Neuronal stem cell (in vitro differentiated cells): ENCODE data around the gene GPR34. TPM values are rescaled to one million over a fixed set of nuclear protein-coding genes. Genes with fewer than 3 reads are reported as not detected.
"Not testable (repeated sequence)": the region's sequence is repeated elsewhere in the genome, so short reads cannot be mapped to it uniquely, and the experiment has no call there.

Source experiments
- DNase-seq: peaks from one replicate; pipeline ENCODE4 v3.0.0-alpha.2; 2013; ENCODE audit warnings: low spot score
- H2AFZ ChIP-seq: one replicate; pipeline ENCODE4 v1.6.1; 2013; ENCODE audit warnings: mild to moderate bottlenecking, low read length, inconsistent platforms
- H2AK5ac ChIP-seq: 2 replicates; pipeline ENCODE4 v1.6.1; 2013; ENCODE audit warnings: low read depth, mild to moderate bottlenecking, inconsistent platforms, low read length, moderate library complexity, mixed read lengths
- H2BK120ac ChIP-seq: 2 replicates; pipeline ENCODE4 v1.6.1; 2013; ENCODE audit warnings: low read depth, mild to moderate bottlenecking, inconsistent platforms, low read length, moderate library complexity, mixed read lengths
- H2BK12ac ChIP-seq: one replicate; pipeline ENCODE4 v1.6.1; 2013; ENCODE audit warnings: low read length, inconsistent platforms
- H2BK15ac ChIP-seq: 2 replicates; pipeline ENCODE4 v1.6.1; 2013; ENCODE audit warnings: mild to moderate bottlenecking, low read length, inconsistent platforms, mixed read lengths
- H2BK5ac ChIP-seq: one replicate; pipeline ENCODE4 v1.6.1; 2013; ENCODE audit warnings: inconsistent platforms, mild to moderate bottlenecking, low read length, moderate library complexity
- H3K14ac ChIP-seq: one replicate; pipeline ENCODE4 v1.6.1; 2013; ENCODE audit warnings: low read length, inconsistent platforms
- H3K18ac ChIP-seq: 2 replicates; pipeline ENCODE4 v1.6.1; 2013; ENCODE audit warnings: low read length, inconsistent platforms
- H3K23ac ChIP-seq: 2 replicates; pipeline ENCODE4 v1.6.1; 2013; ENCODE audit warnings: low read depth, mild to moderate bottlenecking, mixed read lengths, low read length, inconsistent platforms; ENCODE audit not compliant: poor library complexity
- H3K27ac ChIP-seq: replicated peaks from 3 replicates; pipeline ENCODE4 v1.5.1; 2013; ENCODE audit warnings: low read length, inconsistent platforms
- H3K27me3 ChIP-seq, 3 experiments: 2 replicates each; pipeline ENCODE4 v1.6.1; 2013; ENCODE audit warnings: low read length in 3 of 3, mild to moderate bottlenecking in 2 of 3, inconsistent platforms in 1 of 3, low read depth in 1 of 3, mixed read lengths in 1 of 3, moderate library complexity in 1 of 3; ENCODE audit not compliant: control insufficient read depth in 3 of 3, insufficient read depth in 3 of 3
- H3K36me3 ChIP-seq, 2 donors: replicated peaks in 1 of 2; 2 replicates each; pipeline ENCODE4 v1.6.1; 2013; ENCODE audit warnings: low read length in 2 of 2; ENCODE audit not compliant: control insufficient read depth in 2 of 2, insufficient read depth in 2 of 2
- H3K4ac ChIP-seq: 2 replicates; pipeline ENCODE4 v1.6.1; 2013; ENCODE audit warnings: inconsistent platforms, mild to moderate bottlenecking, low read length, moderate library complexity
- H3K4me1 ChIP-seq, 2 donors: 1 replicate in 1 of 2; 2 replicates in 1 of 2; pipeline ENCODE4 v1.6.1; 2013; ENCODE audit warnings: low read length in 2 of 2, low read depth in 1 of 2; ENCODE audit not compliant: control insufficient read depth in 2 of 2, insufficient read depth in 1 of 2
- H3K4me2 ChIP-seq: one replicate; pipeline ENCODE4 v1.6.1; 2013; ENCODE audit warnings: mild to moderate bottlenecking, low read length, inconsistent platforms; ENCODE audit not compliant: insufficient read depth, poor library complexity, severe bottlenecking
- H3K4me3 ChIP-seq, 2 donors: 2 replicates each; pipeline ENCODE4 v1.5.1; 2013; ENCODE audit warnings: low read length in 2 of 2, mild to moderate bottlenecking in 2 of 2, inconsistent platforms in 1 of 2, moderate library complexity in 1 of 2
- H3K79me1 ChIP-seq: one replicate; pipeline ENCODE4 v1.6.1; 2013; ENCODE audit warnings: low read depth, mild to moderate bottlenecking, inconsistent platforms, low read length, moderate library complexity
- H3K9ac ChIP-seq: one replicate; pipeline ENCODE4 v1.6.1; 2013; ENCODE audit warnings: mild to moderate bottlenecking, low read depth, low read length, inconsistent platforms; ENCODE audit not compliant: poor library complexity
- H3K9me3 ChIP-seq, 2 donors: replicated peaks in 1 of 2; 2 replicates each; pipeline versions ENCODE3 to v1.6.1; 2013; ENCODE audit warnings: low read length in 2 of 2, mild to moderate bottlenecking in 2 of 2, inconsistent platforms in 1 of 2, low read depth in 1 of 2, mixed read lengths in 1 of 2, moderate library complexity in 1 of 2; ENCODE audit not compliant: control insufficient read depth in 2 of 2, insufficient read depth in 1 of 2
- H4K8ac ChIP-seq: one replicate; pipeline ENCODE4 v1.6.1; 2013; ENCODE audit warnings: low read depth, mild to moderate bottlenecking, inconsistent platforms, low read length, moderate library complexity
- H4K91ac ChIP-seq: one replicate; pipeline ENCODE4 v1.6.1; 2013; ENCODE audit warnings: low read length, low read depth, mild to moderate bottlenecking, inconsistent platforms; ENCODE audit not compliant: poor library complexity
- WGBS, 2 donors: extraction: QIAGEN DNeasy Blood & Tissue Kit; methylation state at CpG; one replicate each; pipeline ENCODE4 v1.1.7; 2013; ENCODE audit warnings: missing lambda C conversion rate in 2 of 2, mixed read lengths in 1 of 2; ENCODE audit not compliant: insufficient read length in 2 of 2, insufficient replicate concordance in 1 of 2; ENCODE audit errors: extremely low coverage in 2 of 2; 5-methylcytosine and 5-hydroxymethylcytosine counted together
- polyA plus RNA-seq, 2 experiments: library from polyadenylated mRNA; stranded (reverse); fragments of 200-250 nt; gene quantifications; one replicate each; pipeline ENCODE4 v1.2.3, GENCODE V29; 2013

Gene GPR34, protein sequence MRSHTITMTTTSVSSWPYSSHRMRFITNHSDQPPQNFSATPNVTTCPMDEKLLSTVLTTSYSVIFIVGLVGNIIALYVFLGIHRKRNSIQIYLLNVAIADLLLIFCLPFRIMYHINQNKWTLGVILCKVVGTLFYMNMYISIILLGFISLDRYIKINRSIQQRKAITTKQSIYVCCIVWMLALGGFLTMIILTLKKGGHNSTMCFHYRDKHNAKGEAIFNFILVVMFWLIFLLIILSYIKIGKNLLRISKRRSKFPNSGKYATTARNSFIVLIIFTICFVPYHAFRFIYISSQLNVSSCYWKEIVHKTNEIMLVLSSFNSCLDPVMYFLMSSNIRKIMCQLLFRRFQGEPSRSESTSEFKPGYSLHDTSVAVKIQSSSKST
- not detected for polyA plus RNA-seq (2013, experiment 1 of 2)
- not detected for polyA plus RNA-seq (2013, experiment 2 of 2)

GRCh38 chrX:41688835-41689234 is at the start of gene GPR34:
TSS of gene GPR34 (plus strand) at chrX:41688973. CDS start at chrX:41695634, 6,661 bp downstream.
- no CpG with 5 or more reads among the region's 8 CpGs for WGBS, 2 donors

GRCh38 chrX:41646201-41646600 is 42.6 kb upstream of the GPR34 start:
- not testable (repeated sequence) for H3K9ac ChIP-seq, H3K36me3 ChIP-seq, H4K91ac ChIP-seq, H4K8ac ChIP-seq, H2AK5ac ChIP-seq, H2BK15ac ChIP-seq, H3K9me3 ChIP-seq, H3K4ac ChIP-seq, H3K27me3 ChIP-seq, H2BK5ac ChIP-seq, DNase-seq, H3K18ac ChIP-seq, H3K4me2 ChIP-seq, H3K79me1 ChIP-seq, H3K14ac ChIP-seq, H3K23ac ChIP-seq, H3K4me3 ChIP-seq, H2BK12ac ChIP-seq, H2BK120ac ChIP-seq, H3K4me1 ChIP-seq, H2AFZ ChIP-seq, H3K27ac ChIP-seq
- WGBS, 2 donors: no CpG with 5 or more reads among the region's 2 CpGs

More at GRCh38 chrX:41688835-41689234, at the start of gene GPR34:
- DNase-seq: no peak
- Histone ChIP-seq H3K18ac (no peak within 1 kb of the TSS), H3K9ac (no peak within 1 kb of the TSS), H3K79me1 (no peaks in the 10 kb centered on the region), H3K4me2 (no peak within 1 kb of the TSS), H3K4me3 (no peak within 1 kb of the TSS), H4K91ac (no peak within 1 kb of the TSS), H3K27ac (no peak within 1 kb of the TSS), H2BK5ac (no peak within 1 kb of the TSS), H2BK12ac (no peak within 1 kb of the TSS), H2AFZ (no peak within 1 kb of the TSS), H3K9me3 (no peaks in the 10 kb centered on the region), H3K36me3 (no peaks in the 10 kb centered on the region), H2BK120ac (no peak within 1 kb of the TSS), H3K23ac (no peak within 1 kb of the TSS), H2BK15ac (no peak within 1 kb of the TSS), H3K4ac (no peak within 1 kb of the TSS), H3K27me3 (no peaks in the 10 kb centered on the region), H3K14ac (no peak within 1 kb of the TSS), H4K8ac (no peak within 1 kb of the TSS), H2AK5ac (no peak within 1 kb of the TSS), H3K4me1 (no peaks in the 10 kb centered on the region)

DNA sequence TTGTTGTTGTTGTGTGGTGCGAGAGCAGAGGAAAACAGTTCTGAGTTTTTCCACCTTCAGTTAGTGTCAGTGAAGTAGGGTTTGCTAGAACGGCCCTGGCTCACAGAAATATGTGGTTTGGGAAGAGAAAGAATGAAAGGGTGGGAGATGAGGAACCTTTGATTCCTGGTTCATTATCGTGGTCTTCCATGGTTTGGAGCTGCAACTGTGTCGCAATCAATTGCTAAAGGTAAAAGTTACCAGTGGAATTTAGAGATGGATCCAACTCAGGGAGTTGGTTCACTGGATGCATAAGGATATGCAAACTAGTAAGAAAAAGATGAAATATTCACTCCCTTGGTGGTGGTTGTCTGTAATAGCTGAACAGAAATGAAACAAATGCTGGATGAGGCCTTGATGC is 35.6 kb upstream of the GPR34 start:
- H3K9ac ChIP-seq: no peak overlapping the region
- H3K79me1 ChIP-seq: no peaks in the 10 kb centered on the region
- H3K4me1 ChIP-seq: no peaks in the 10 kb centered on the region
- H3K4ac ChIP-seq: no peak overlapping the region
- H3K36me3 ChIP-seq: peaks cover 7 to 23% of the 10 kb centered on the region in 2 donors
- no peak for DNase-seq
- H2BK120ac ChIP-seq: no peak overlapping the region
- no peak overlapping the region for H2BK12ac ChIP-seq
- no peak overlapping the region for H3K18ac ChIP-seq
- no peaks in the 10 kb centered on the region for H3K27me3 ChIP-seq
- no peak overlapping the region for H4K91ac ChIP-seq
- no peak overlapping the region for H2AFZ ChIP-seq
- H4K8ac ChIP-seq: no peak overlapping the region
- no peak overlapping the region for H3K4me2 ChIP-seq
- no peak overlapping the region for H2AK5ac ChIP-seq
- H3K27ac ChIP-seq: no peak overlapping the region
- H2BK15ac ChIP-seq: no peak overlapping the region
- no peak overlapping the region for H2BK5ac ChIP-seq
- H3K4me3 ChIP-seq: no peak overlapping the region
- no peak overlapping the region for H3K14ac ChIP-seq
- H3K23ac ChIP-seq: no peak overlapping the region
- WGBS, 2 donors: no CpG with 5 or more reads among the region's 4 CpGs
- H3K9me3 ChIP-seq: no peaks in the 10 kb centered on the region

- no peak overlapping the region for H3K23ac ChIP-seq
- H3K14ac ChIP-seq: no peak overlapping the region
- no peak overlapping the region for H4K91ac ChIP-seq
- DNase-seq: no peak
- no peaks in the 10 kb centered on the region for H3K9me3 ChIP-seq
- no peak overlapping the region for H3K27ac ChIP-seq
- H2BK15ac ChIP-seq: no peak overlapping the region
- H2BK12ac ChIP-seq: no peak overlapping the region
- no peaks in the 10 kb centered on the region for H3K79me1 ChIP-seq
- no peak overlapping the region for H3K4ac ChIP-seq
- no peak overlapping the region for H2BK120ac ChIP-seq
- no peak overlapping the region for H3K4me3 ChIP-seq
- H3K36me3 ChIP-seq: peaks cover 12 to 43% of the 10 kb centered on the region in 2 donors
- H2AK5ac ChIP-seq: no peak overlapping the region
- no peak overlapping the region for H2AFZ ChIP-seq
- no peaks in the 10 kb centered on the region for H3K27me3 ChIP-seq
- H3K4me1 ChIP-seq: no peaks in the 10 kb centered on the region
- H2BK5ac ChIP-seq: no peak overlapping the region
- H3K18ac ChIP-seq: no peak overlapping the region
- H3K4me2 ChIP-seq: no peak overlapping the region
- WGBS, 2 donors: no CpG with 5 or more reads among the region's 4 CpGs
- no peak overlapping the region for H3K9ac ChIP-seq
- no peak overlapping the region for H4K8ac ChIP-seq
These were observed 33.7 kb upstream of the GPR34 start for GRCh38 chrX:41655101-41655500.
